WTC11 (cell line): ENCODE results near the gene SCAF8. TPM values are rescaled to one million over a fixed set of nuclear protein-coding genes. Genes with fewer than 3 reads are reported as not detected.

Experiments
- ATAC-seq: fragments of 200-7000 bp; cut with Tn5 transposase; 2 replicates; pipeline ENCODE4 v1.10.0; 2021; ENCODE audit warnings: mild to moderate bottlenecking, moderate library complexity
- CTCF ChIA-PET: fragments of 300-600 bp; sonication (Branson Sonifier 250); formaldehyde crosslinking; loops from one replicate; lab custom pipeline; 2021; ENCODE audit warnings: antibody characterized with exemption; lab: Charles Lee
- POLR2A ChIA-PET: fragments of 350-600 bp; sonication (Branson Sonifier 250); formaldehyde crosslinking; loops from one replicate; lab custom pipeline; 2021; ENCODE audit warnings: antibody characterized with exemption; lab: Charles Lee
- DNase-seq: peaks from one replicate; pipeline ENCODE4 v3.0.0; 2021; ENCODE audit warnings: low spot score
- H3K27ac Mint-ChIP-seq: 2 replicates; pipeline ENCODE4 v1.8.0; 2021; ENCODE audit warnings: mixed read lengths
- H3K27me3 Mint-ChIP-seq: 2 replicates; pipeline ENCODE4 v1.8.0; 2021; ENCODE audit warnings: low read depth, mild to moderate bottlenecking, moderate library complexity, mixed read lengths
- H3K36me3 Mint-ChIP-seq: 2 replicates; pipeline ENCODE4 v1.8.0; 2021; ENCODE audit warnings: mixed read lengths
- H3K4me1 Mint-ChIP-seq: 2 replicates; pipeline ENCODE4 v1.8.0; 2022; ENCODE audit warnings: mixed read lengths
- H3K4me3 Mint-ChIP-seq: 2 replicates; pipeline ENCODE4 v1.8.0; 2021; ENCODE audit warnings: mild to moderate bottlenecking, moderate library complexity, mixed read lengths
- H3K9me3 Mint-ChIP-seq: 2 replicates; pipeline ENCODE4 v1.8.0; 2021; ENCODE audit warnings: mixed read lengths
- ARID4B ChIP-seq: sonication (generic); formaldehyde crosslinking; IDR thresholded peaks from 2 replicates; pipeline ENCODE4 v1.8.0; 2023; ENCODE audit warnings: missing genetic modification reagents, mild to moderate bottlenecking, borderline replicate concordance
- ATF2 ChIP-seq: sonication (generic); formaldehyde crosslinking; IDR thresholded peaks from 2 replicates; pipeline ENCODE4 v1.8.1; 2022; ENCODE audit warnings: low read depth, missing genetic modification reagents, borderline replicate concordance
- ATF6 ChIP-seq: sonication (generic); formaldehyde crosslinking; IDR thresholded peaks from 2 replicates; pipeline ENCODE4 v1.8.1; 2023; ENCODE audit warnings: mild to moderate bottlenecking, missing genetic modification reagents
- CBFB ChIP-seq: sonication (generic); formaldehyde crosslinking; IDR thresholded peaks from 2 replicates; pipeline ENCODE4 v1.8.1; 2022; ENCODE audit warnings: mild to moderate bottlenecking, low read depth, missing genetic modification reagents
- CREB1 ChIP-seq: sonication (generic); formaldehyde crosslinking; IDR thresholded peaks from 2 replicates; pipeline ENCODE4 v1.8.0; 2023; ENCODE audit warnings: mild to moderate bottlenecking, missing genetic modification reagents
- E2F4 ChIP-seq: sonication (generic); formaldehyde crosslinking; IDR thresholded peaks from 2 replicates; pipeline ENCODE4 v1.8.1; 2022; ENCODE audit warnings: low read depth, mild to moderate bottlenecking, moderate library complexity, missing genetic modification reagents, borderline replicate concordance
- FOXP1 ChIP-seq: sonication (generic); formaldehyde crosslinking; IDR thresholded peaks from 2 replicates; pipeline ENCODE4 v1.8.0; 2022; ENCODE audit warnings: missing genetic modification reagents, mild to moderate bottlenecking, moderate library complexity, borderline replicate concordance
- GTF2I ChIP-seq: fragments of 250-450 bp; sonication (Bioruptor Pico); conservative IDR thresholded peaks from 2 replicates; pipeline ENCODE4 v1.4.0; 2021; ENCODE audit warnings: mild to moderate bottlenecking
- IRF1 ChIP-seq: sonication (generic); formaldehyde crosslinking; IDR thresholded peaks from 2 replicates; pipeline ENCODE4 v1.8.0; 2023; ENCODE audit warnings: missing genetic modification reagents
- JAZF1 ChIP-seq: fragments of 250-450 bp; sonication (Bioruptor Pico); IDR thresholded peaks from 2 replicates; pipeline ENCODE4 v1.9.0; 2021; ENCODE audit warnings: moderate library complexity, mild to moderate bottlenecking, inconsistent platforms
- OVOL2 ChIP-seq: fragments of 250-450 bp; sonication (Bioruptor Pico); IDR thresholded peaks from 2 replicates; pipeline ENCODE4 v1.9.0; 2021; ENCODE audit warnings: mild to moderate bottlenecking, borderline replicate concordance
- PRDM15 ChIP-seq: sonication (generic); formaldehyde crosslinking; IDR thresholded peaks from 2 replicates; pipeline ENCODE4 v1.8.0; 2022; ENCODE audit warnings: missing genetic modification reagents
- SOX15 ChIP-seq: fragments of 250-450 bp; sonication (Bioruptor Pico); IDR thresholded peaks from 2 replicates; pipeline ENCODE4 v1.9.0; 2021; ENCODE audit warnings: mild to moderate bottlenecking
- SP1 ChIP-seq: sonication (generic); formaldehyde crosslinking; conservative IDR thresholded peaks from 2 replicates; pipeline ENCODE4 v1.8.1; 2022; ENCODE audit warnings: missing genetic modification reagents
- ZMAT4 ChIP-seq: fragments of 250-450 bp; sonication (Bioruptor Pico); IDR thresholded peaks from 2 replicates; pipeline ENCODE4 v1.9.0; 2021; ENCODE audit warnings: mild to moderate bottlenecking
- ZNF138 ChIP-seq: sonication (generic); formaldehyde crosslinking; conservative IDR thresholded peaks from 2 replicates; pipeline ENCODE4 v1.8.1; 2022; ENCODE audit warnings: mild to moderate bottlenecking, moderate library complexity, missing genetic modification reagents
- ZNF281 ChIP-seq: sonication (generic); formaldehyde crosslinking; IDR thresholded peaks from 2 replicates; pipeline ENCODE4 v1.8.0; 2023; ENCODE audit warnings: mild to moderate bottlenecking, missing genetic modification reagents
- ZNF317 ChIP-seq: sonication (generic); formaldehyde crosslinking; IDR thresholded peaks from 2 replicates; pipeline ENCODE4 v1.8.1; 2023; ENCODE audit warnings: low read depth, mild to moderate bottlenecking, moderate library complexity, missing genetic modification reagents, borderline replicate concordance
- ZNF671 ChIP-seq: fragments of 250-450 bp; sonication (Bioruptor Pico); IDR thresholded peaks from 2 replicates; pipeline ENCODE4 v1.8.0; 2021; ENCODE audit warnings: mild to moderate bottlenecking
- total RNA-seq: library from RNA; stranded (reverse); gene quantifications from 3 replicates; pipeline ENCODE4 v1.2.3, GENCODE V29; 2021

The SCAF8 gene
- total RNA-seq, 1 experiment from 2014 or later: 40.7 TPM

- no peak for TF ChIP-seq ARID4B
- no peak for TF ChIP-seq ATF2 (CRISPR knock-in tag)
- TF ChIP-seq JAZF1: no peak
- TF ChIP-seq ZNF138: no peak
These were observed 49.3 kb upstream of the SCAF8 start (continued) for GRCh38 chr6:154683756-154684523.

GRCh38 chr6:154686162-154686561, 47.1 kb upstream of the SCAF8 start:
- H3K4me1 Mint-ChIP-seq: peaks cover 8% of the 10 kb centered on the region
- no peak for TF ChIP-seq ZNF317 (CRISPR knock-in tag)
- no peak for TF ChIP-seq ATF6 (CRISPR knock-in tag)
- TF ChIP-seq FOXP1 (CRISPR knock-in tag): no peak
- no peak for TF ChIP-seq CREB1 (CRISPR knock-in tag)
- TF ChIP-seq E2F4 (CRISPR knock-in tag): no peak
- no peak for TF ChIP-seq ZMAT4
- TF ChIP-seq GTF2I (CRISPR knock-in tag): no peak
- no peak for TF ChIP-seq CBFB (CRISPR knock-in tag)
- TF ChIP-seq PRDM15 (CRISPR knock-in tag): no peak
- no peak for TF ChIP-seq IRF1 (CRISPR knock-in tag)
- no peak for TF ChIP-seq OVOL2 (CRISPR knock-in tag)
- no peak for TF ChIP-seq SP1 (CRISPR knock-in tag)
- no peak for TF ChIP-seq ZNF281 (CRISPR knock-in tag)
- TF ChIP-seq SOX15: no peak
- no peak for TF ChIP-seq ZNF671

More at GRCh38 chr6:154686162-154686561, 47.1 kb upstream of the SCAF8 start:
- Mint-ChIP-seq H3K27me3 (no peaks in the 10 kb centered on the region), H3K27ac (no peak overlapping the region), H3K4me3 (no peak overlapping the region), H3K9me3 (peaks cover 14% of the 10 kb centered on the region), H3K36me3 (peaks cover 10% of the 10 kb centered on the region)
- ChIA-PET CTCF (no interaction called here), POLR2A (interaction anchor here (0.7 kb wide), 1 partner anchor 11 kb away, joined by 3 read pairs; no protein-coding TSS in a partner anchor)
- no peak for DNase-seq
- no peak for ATAC-seq
